ENCODE data around the gene TSSK6. TPM values are rescaled to one million over a fixed set of nuclear protein-coding genes. Genes with fewer than 3 reads are reported as not detected.

The TSSK6 gene
- total RNA-seq, 6 experiments from 2014 or later: 0.61 to 1.3 (median 0.92) TPM

- H3K27me3 Mint-ChIP-seq (ENCODE audit: insufficient read depth): no peaks in the 10 kb centered on the region; the same call in none of the 2 replicates
- H3K4me1 Mint-ChIP-seq (ENCODE audit: low read depth): peaks cover 17% of the 10 kb centered on the region
- peaks cover 53% of the 10 kb centered on the region for H3K36me3 Mint-ChIP-seq (ENCODE audit: low read depth)
- no peak for TF ChIP-seq CTCF (IDR thresholded peaks at IDR 0.05)
- H3K4me3 Mint-ChIP-seq: no peak overlapping the region
- H3K27ac Mint-ChIP-seq: no peak overlapping the region
- DNase-seq: peak; percentile 32
- peaks cover 32% of the 10 kb centered on the region for H3K9me3 Mint-ChIP-seq
These were observed 46.8 kb downstream of the TSSK6 start for GRCh38 chr19:19468424-19469050.

- no peak for TF ChIP-seq CTCF (IDR thresholded peaks at IDR 0.05)
- Mint-ChIP-seq H3K9me3 (peaks cover 32% of the 10 kb centered on the region), H3K4me3 (no peak overlapping the region), H3K4me1 (ENCODE audit: low read depth) (peaks cover 38% of the 10 kb centered on the region), H3K27me3 (ENCODE audit: insufficient read depth) (peaks cover 1% of the 10 kb centered on the region), H3K27ac (no peak overlapping the region), H3K36me3 (ENCODE audit: low read depth) (peaks cover 53% of the 10 kb centered on the region)
- no peak for DNase-seq
These were observed 49.1 kb downstream of the TSSK6 start for GRCh38 chr19:19466201-19466600.

- Mint-ChIP-seq H3K9me3 (peaks cover 32% of the 10 kb centered on the region), H3K27ac (no peak overlapping the region), H3K27me3 (ENCODE audit: insufficient read depth) (peaks cover 3% of the 10 kb centered on the region), H3K4me3 (no peak overlapping the region), H3K36me3 (ENCODE audit: low read depth) (peaks cover 50% of the 10 kb centered on the region), H3K4me1 (ENCODE audit: low read depth) (peaks cover 45% of the 10 kb centered on the region)
- DNase-seq: no peak
- no peak for TF ChIP-seq CTCF (IDR thresholded peaks at IDR 0.05)
These were observed 49.8 kb downstream of the TSSK6 start for GRCh38 chr19:19465436-19466070.

- no peak for DNase-seq
- peak overlapping the region; percentile 77 for H3K27ac Mint-ChIP-seq
- H3K4me3 Mint-ChIP-seq: no peak overlapping the region
- TF ChIP-seq CTCF (IDR thresholded peaks at IDR 0.05): no peak
- H3K4me1 Mint-ChIP-seq (ENCODE audit: low read depth): peaks cover 55% of the 10 kb centered on the region
- peaks cover 32% of the 10 kb centered on the region for H3K9me3 Mint-ChIP-seq
- peaks cover 3% of the 10 kb centered on the region for H3K27me3 Mint-ChIP-seq (ENCODE audit: insufficient read depth)
- peaks cover 48% of the 10 kb centered on the region for H3K36me3 Mint-ChIP-seq (ENCODE audit: low read depth)
These were observed 50.8 kb downstream of the TSSK6 start for GRCh38 chr19:19464339-19465098.

Other genes with a start within 250 kb of the TSSK6 start
- under 1 TPM in 3 of 6 experiments, not detected in 3; 0.23 to 0.45 (median 0.28) TPM for gene TM6SF2, start 242.2 kb downstream of the TSSK6 start, total RNA-seq (2021; fragmentation: NEBNext Ultra II Directional; extraction: Animal tissue kit (Norgen Biotek cat#: 25700))
- 10 to 100 TPM; 37.7 to 47.0 (median 44.4) TPM for gene SUGP1, start 195.0 kb downstream of the TSSK6 start, total RNA-seq (2021; fragmentation: NEBNext Ultra II Directional; extraction: Animal tissue kit (Norgen Biotek cat#: 25700))
- gene MAU2, start 194.7 kb downstream of the TSSK6 start, total RNA-seq (2021; fragmentation: NEBNext Ultra II Directional; extraction: Animal tissue kit (Norgen Biotek cat#: 25700)): 10 to 100 TPM; 24.8 to 33.0 (median 29.4) TPM
- 100 to 1,000 TPM; 107 to 123 (median 112) TPM for gene GATAD2A, start 109.9 kb downstream of the TSSK6 start, total RNA-seq (2021; fragmentation: NEBNext Ultra II Directional; extraction: Animal tissue kit (Norgen Biotek cat#: 25700))
- 100 to 1,000 TPM; 266 to 393 (median 323) TPM for gene NDUFA13, start 677 bp upstream of the TSSK6 start, total RNA-seq (2021; fragmentation: NEBNext Ultra II Directional; extraction: Animal tissue kit (Norgen Biotek cat#: 25700))
- 1 to 10 TPM; 1.4 to 2.5 (median 2.0) TPM for gene YJEFN3, start 13.4 kb upstream of the TSSK6 start, total RNA-seq (2021; fragmentation: NEBNext Ultra II Directional; extraction: Animal tissue kit (Norgen Biotek cat#: 25700))
- gene CILP2, start 22.7 kb upstream of the TSSK6 start, total RNA-seq (2021; fragmentation: NEBNext Ultra II Directional; extraction: Animal tissue kit (Norgen Biotek cat#: 25700)): under 1 TPM; 0.09 to 0.28 (median 0.15) TPM
- gene PBX4, start 103.1 kb upstream of the TSSK6 start, total RNA-seq (2021; fragmentation: NEBNext Ultra II Directional; extraction: Animal tissue kit (Norgen Biotek cat#: 25700)): under 1 TPM in 5 of 6 experiments, not detected in 1; 0.23 to 0.40 (median 0.30) TPM
- 1 to 10 TPM; 2.6 to 4.2 (median 3.2) TPM for gene LPAR2, start 112.7 kb upstream of the TSSK6 start, total RNA-seq (2021; fragmentation: NEBNext Ultra II Directional; extraction: Animal tissue kit (Norgen Biotek cat#: 25700))
- gene GMIP, start 128.1 kb upstream of the TSSK6 start, total RNA-seq (2021; fragmentation: NEBNext Ultra II Directional; extraction: Animal tissue kit (Norgen Biotek cat#: 25700)): 10 to 100 TPM; 11.5 to 16.7 (median 13.9) TPM
- 10 to 100 TPM; 56.5 to 76.3 (median 61.3) TPM for gene ATP13A1, start 148.1 kb upstream of the TSSK6 start, total RNA-seq (2021; fragmentation: NEBNext Ultra II Directional; extraction: Animal tissue kit (Norgen Biotek cat#: 25700))
- gene ZNF101, start 153.3 kb upstream of the TSSK6 start, total RNA-seq (2021; fragmentation: NEBNext Ultra II Directional; extraction: Animal tissue kit (Norgen Biotek cat#: 25700)): 1 to 10 TPM; 6.8 to 8.5 (median 7.2) TPM
- 1 to 10 TPM; 2.2 to 3.1 (median 2.8) TPM for gene ZNF14, start 217.6 kb upstream of the TSSK6 start, total RNA-seq (2021; fragmentation: NEBNext Ultra II Directional; extraction: Animal tissue kit (Norgen Biotek cat#: 25700))

All from HFFc6 (cell line).